GM12874 (cell line): ENCODE data around the gene ITGA6.

Experiments used
- CTCF ChIP-seq: IDR thresholded peaks from 2 replicates; pipeline ENCODE4 v1.5.1; 2011; ENCODE audit warnings: low read depth, mild to moderate bottlenecking, control low read depth, low read length, moderate library complexity; ENCODE audit not compliant: insufficient read depth

ITGA6 gene

GRCh38 chr2:172429301-172429968, 2.0 kb downstream of the ITGA6 start:
- TF ChIP-seq CTCF: no peak

- no peak for TF ChIP-seq CTCF
Measured at GRCh38 chr2:172430027-172430426, 2.6 kb downstream of the ITGA6 start.

- no peak for TF ChIP-seq CTCF
Measured at GRCh38 chr2:172430678-172431077, 3.3 kb downstream of the ITGA6 start.

- TF ChIP-seq CTCF: no peak
Measured at GRCh38 chr2:172431463-172431862, 4.1 kb downstream of the ITGA6 start.

GRCh38 chr2:172431993-172432392, 4.6 kb downstream of the ITGA6 start:
- TF ChIP-seq CTCF: no peak

DNA sequence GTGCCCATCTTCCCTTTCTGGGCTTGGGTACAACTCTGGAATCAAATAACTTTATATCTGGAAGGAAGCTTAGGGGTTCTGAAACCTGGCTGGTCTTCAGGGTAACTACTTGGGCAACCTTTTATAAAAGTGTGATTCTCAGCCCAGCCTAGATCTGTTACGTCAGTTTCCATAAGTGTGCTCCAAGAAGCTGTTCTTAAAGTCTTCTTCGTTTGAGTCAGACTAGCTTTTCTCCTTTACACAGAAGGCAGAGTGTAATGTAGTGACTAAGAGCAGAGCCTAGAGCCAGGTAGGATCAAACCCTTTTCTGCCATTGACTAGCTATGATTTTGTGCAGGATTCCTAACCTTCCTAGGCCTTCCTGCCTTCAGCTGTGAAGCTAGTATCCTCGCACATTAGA, 5.8 kb downstream of the ITGA6 start:
- TF ChIP-seq CTCF: no peak

- no peak for TF ChIP-seq CTCF
Measured at GRCh38 chr2:172434821-172435605, 7.6 kb downstream of the ITGA6 start.
